ENCODE results near the gene PCDHA11. TPM values are rescaled to one million over a fixed set of nuclear protein-coding genes. Genes with fewer than 3 reads are reported as not detected.
"Not testable (repeated sequence)": the region's sequence is repeated elsewhere in the genome, so short reads cannot be mapped to it uniquely, and the experiment has no call there.

The PCDHA11 gene
- total RNA-seq, 2 experiments from 2014 or later = not detected

- CTCF ChIA-PET = interaction anchor here (0.6 kb wide), 1 partner anchor 420 kb away, joined by 3 read pairs; no protein-coding TSS in a partner anchor
- POLR2A ChIA-PET = not testable (repeated sequence)
Observed at GRCh38 chr5:140848139-140849102, 20.3 kb upstream of the PCDHA11 start, which contains the start of gene PCDHA9. Gene PCDHA9 (plus strand): TSS chr5:140848382. CDS start chr5:140848496, 114 bp downstream.

GRCh38 chr5:140849831-140850634 is 18.7 kb upstream of the PCDHA11 start:
- CTCF ChIA-PET, POLR2A ChIA-PET: not testable (repeated sequence)

- POLR2A ChIA-PET = no interaction called here
Observed at GRCh38 chr5:140855772-140856674, 12.7 kb upstream of the PCDHA11 start, which contains the start of gene PCDHA10. Gene PCDHA10 (plus strand): TSS chr5:140855897. CDS start chr5:140856049, 152 bp downstream.

GRCh38 chr5:140857177-140857986 is 11.4 kb upstream of the PCDHA11 start:
- POLR2A ChIA-PET = no interaction called here

More at GRCh38 chr5:140855772-140856674, 12.7 kb upstream of the PCDHA11 start, which contains the start of gene PCDHA10:
- CTCF ChIA-PET = interaction anchor here (1.1 kb wide), 1 partner anchor 565 kb away, joined by 3 read pairs; the partner anchor contains the start of gene PCDHGA11

GRCh38 chr5:140857987-140858240 is 10.8 kb upstream of the PCDHA11 start:
- ChIA-PET CTCF (no interaction called here), POLR2A (no interaction called here)

More at GRCh38 chr5:140857177-140857986, 11.4 kb upstream of the PCDHA11 start:
- CTCF ChIA-PET = no interaction called here

- ChIA-PET CTCF (no interaction called here), POLR2A (no interaction called here)
Observed at GRCh38 chr5:140862441-140863295, 6.1 kb upstream of the PCDHA11 start.

GRCh38 chr5:140869555-140869886 is 764 bp downstream of the PCDHA11 start:
- POLR2A ChIA-PET = no interaction called here
- CTCF ChIA-PET = no interaction called here

- POLR2A ChIA-PET = no interaction called here
- CTCF ChIA-PET = no interaction called here
Observed at GRCh38 chr5:140870221-140871201, 1.8 kb downstream of the PCDHA11 start.

GRCh38 chr5:140875085-140876065 is 6.6 kb downstream of the PCDHA11 start, which contains the start of gene PCDHA12:
Gene PCDHA12 (plus strand): TSS chr5:140875308. CDS start chr5:140875473, 165 bp downstream.
- ChIA-PET POLR2A (no interaction called here), CTCF (no interaction called here)

GRCh38 chr5:140876541-140877261 is 7.9 kb downstream of the PCDHA11 start:
- CTCF ChIA-PET, POLR2A ChIA-PET: not testable (repeated sequence)

GRCh38 chr5:140877262-140877581 is 8.5 kb downstream of the PCDHA11 start:
- ChIA-PET CTCF (no interaction called here), POLR2A (no interaction called here)

- ChIA-PET POLR2A (no interaction called here), CTCF (no interaction called here)
Observed at GRCh38 chr5:140881889-140882590, 13.3 kb downstream of the PCDHA11 start, which contains the start of gene PCDHA13. Gene PCDHA13 (plus strand): TSS chr5:140882124. CDS start chr5:140882269, 145 bp downstream.

GRCh38 chr5:140882591-140882899 is 13.8 kb downstream of the PCDHA11 start:
- POLR2A ChIA-PET = no interaction called here
- CTCF ChIA-PET = no interaction called here

GRCh38 chr5:140883373-140883772 is 14.6 kb downstream of the PCDHA11 start:
- CTCF ChIA-PET = no interaction called here

More at GRCh38 chr5:140883373-140883772, 14.6 kb downstream of the PCDHA11 start:
- POLR2A ChIA-PET = no interaction called here
